Liver (tissue), 9 donors: ENCODE measurements around the gene CCDC134. TPM values are rescaled to one million over a fixed set of nuclear protein-coding genes. Genes with fewer than 3 reads are reported as not detected.

Experiments
- DNase-seq: peaks from one replicate; pipeline ENCODE4 v3.0.0-alpha.2; 2017; ENCODE audit warnings: low spot score
- H3K27ac ChIP-seq, 2 donors: one replicate each; pipeline ENCODE4 v1.7.0; 2013; ENCODE audit warnings: inconsistent platforms in 2 of 2, low read length in 2 of 2, control low read depth in 1 of 2, low read depth in 1 of 2, mild to moderate bottlenecking in 1 of 2
- H3K27me3 ChIP-seq, 4 donors: one replicate each; pipeline versions ENCODE4 v1.6.1 to v1.7.0; 2013; ENCODE audit warnings: low read length in 3 of 4, inconsistent platforms in 1 of 4, mild to moderate bottlenecking in 1 of 4, moderate library complexity in 1 of 4; ENCODE audit not compliant: control insufficient read depth in 4 of 4, insufficient read depth in 4 of 4
- H3K36me3 ChIP-seq, 4 donors: one replicate each; pipeline versions ENCODE4 v1.6.1 to v1.7.0; 2013; ENCODE audit warnings: low read length in 3 of 4, mild to moderate bottlenecking in 3 of 4, low read depth in 1 of 4, moderate library complexity in 1 of 4; ENCODE audit not compliant: control insufficient read depth in 4 of 4, insufficient read depth in 3 of 4
- H3K4me1 ChIP-seq, 4 donors: one replicate each; pipeline versions ENCODE4 v1.6.1 to v1.7.0; 2013; ENCODE audit warnings: low read length in 3 of 4, mild to moderate bottlenecking in 3 of 4, moderate library complexity in 1 of 4; ENCODE audit not compliant: control insufficient read depth in 4 of 4, insufficient read depth in 4 of 4
- H3K4me3 ChIP-seq, 3 donors: one replicate each; pipeline versions ENCODE4 v1.6.1 to v1.7.0; 2013; ENCODE audit warnings: low read length in 3 of 3, control low read depth in 1 of 3, low read depth in 1 of 3, mild to moderate bottlenecking in 1 of 3
- H3K9ac ChIP-seq, 2 donors: one replicate each; pipeline ENCODE4 v1.7.0; 2013; ENCODE audit warnings: low read length in 2 of 2, mild to moderate bottlenecking in 2 of 2, moderate library complexity in 2 of 2, control low read depth in 1 of 2, low read depth in 1 of 2
- H3K9me3 ChIP-seq, 4 donors: one replicate each; pipeline versions ENCODE4 v1.6.1 to v1.7.0; 2013; ENCODE audit warnings: low read length in 3 of 4; ENCODE audit not compliant: control insufficient read depth in 4 of 4
- ATF3 ChIP-seq: IDR thresholded peaks from 2 replicates; pipeline ENCODE4 v1.6.1; 2016; ENCODE audit warnings: antibody characterized with exemption
- EGR1 ChIP-seq, 2 donors: IDR thresholded peaks; 2 replicates each; pipeline ENCODE4 v1.6.1; 2016 to 2018; ENCODE audit warnings: antibody characterized with exemption in 2 of 2, low read depth in 2 of 2
- FOXA2 ChIP-seq: IDR thresholded peaks from 2 replicates; pipeline ENCODE4 v1.6.1; 2016; ENCODE audit warnings: antibody characterized with exemption
- HNF4A ChIP-seq, 2 donors: conservative IDR thresholded peaks; 2 replicates each; pipeline ENCODE4 v1.6.1; 2016; ENCODE audit warnings: antibody characterized with exemption in 2 of 2, mild to moderate bottlenecking in 2 of 2
- HNF4G ChIP-seq: IDR thresholded peaks from 2 replicates; pipeline ENCODE4 v1.6.1; 2016; ENCODE audit warnings: antibody characterized with exemption
- MAX ChIP-seq: IDR thresholded peaks from 2 replicates; pipeline ENCODE4 v1.6.1; 2016; ENCODE audit warnings: antibody characterized with exemption
- NR2F2 ChIP-seq: IDR thresholded peaks from 2 replicates; pipeline ENCODE4 v1.6.1; 2016; ENCODE audit warnings: antibody characterized with exemption
- RAD21 ChIP-seq, 2 donors: IDR thresholded peaks; 2 replicates each; pipeline ENCODE4 v1.6.1; 2016; ENCODE audit warnings: antibody characterized with exemption in 2 of 2, mild to moderate bottlenecking in 2 of 2
- REST ChIP-seq: IDR thresholded peaks from 2 replicates; pipeline ENCODE4 v1.6.1; 2016; ENCODE audit warnings: antibody characterized with exemption, mild to moderate bottlenecking
- RXRA ChIP-seq, 2 donors: IDR thresholded peaks; 2 replicates each; pipeline ENCODE4 v1.6.1; 2017 to 2018; ENCODE audit warnings: antibody characterized with exemption in 2 of 2, mild to moderate bottlenecking in 1 of 2
- YY1 ChIP-seq: IDR thresholded peaks from 2 replicates; pipeline ENCODE4 v1.6.1; 2016; ENCODE audit warnings: antibody characterized with exemption, mild to moderate bottlenecking
- ZBTB33 ChIP-seq: IDR thresholded peaks from 2 replicates; pipeline ENCODE4 v1.6.1; 2016; ENCODE audit warnings: antibody characterized with exemption
- WGBS: extraction: QIAGEN DNeasy Blood & Tissue Kit; methylation state at CpG from one replicate; pipeline ENCODE4 v1.1.7; 2013; 5-methylcytosine and 5-hydroxymethylcytosine counted together
- polyA plus RNA-seq, 2 donors: library from polyadenylated mRNA; stranded (reverse) in 1 of 2; unstranded in 1 of 2; fragments of 200-250 nt in 1 of 2; fragments of >200 nt in 1 of 2; fragmentation: Nextera tagmentation in 1 of 2; extraction: Ambion mirVana in 1 of 2; gene quantifications; one replicate each; pipeline versions ENCODE4 v1.2.1 to v1.2.3, GENCODE V29; 2013 to 2015
- total RNA-seq, 2 donors: library from RNA; depleted of rRNA; stranded (reverse); fragments of >200 nt; gene quantifications; one replicate each; pipeline ENCODE4 v1.2.3, GENCODE V29; 2014
- donor health status: healthy.
- donor health status: healthy.
- donor health status: healthy.
- donor health status: healthy.
- donor health status: healthy.

The CCDC134 gene
- total and polyA plus RNA-seq, 4 donors, result 2.0 to 13.2 (median 6.4) TPM

- H3K4me1 ChIP-seq, result no peaks in the 10 kb centered on the region
- TF ChIP-seq FOXA2, result no peak
- TF ChIP-seq REST, result no peak
- no peak for TF ChIP-seq RAD21 (IDR thresholded peaks at IDR 0.05)
- TF ChIP-seq RXRA (IDR thresholded peaks at IDR 0.05), result no peak
- no peak for TF ChIP-seq YY1
- TF ChIP-seq ZBTB33, result no peak
- TF ChIP-seq HNF4A (conservative IDR thresholded peaks at IDR 0.05), result no peak
- TF ChIP-seq MAX, result no peak
- no peak for TF ChIP-seq NR2F2
- WGBS, result 65% methylated on average over 1 of the region's 1 CpG
- H3K4me3 ChIP-seq, result no peak overlapping the region
- no peaks in the 10 kb centered on the region for H3K36me3 ChIP-seq
- H3K27ac ChIP-seq, result peak overlapping the region in 1 of 2 donors; percentile 31
- no peak for DNase-seq
- no peaks in the 10 kb centered on the region for H3K27me3 ChIP-seq
- H3K9ac ChIP-seq, result peak overlapping the region in 1 of 2 donors; percentile 59
- H3K9me3 ChIP-seq, result no peaks in the 10 kb centered on the region
Measured at GRCh38 chr22:41781507-41781906, 19.0 kb upstream of the CCDC134 start.

GRCh38 chr22:41782316-41782715, 18.2 kb upstream of the CCDC134 start:
- no peak overlapping the region for H3K4me3 ChIP-seq
- H3K27ac ChIP-seq, result no peak overlapping the region
- no peak overlapping the region for H3K9ac ChIP-seq

GRCh38 chr22:41782751-41783150, 17.7 kb upstream of the CCDC134 start:
- no peaks in the 10 kb centered on the region for H3K27me3 ChIP-seq
- H3K4me3 ChIP-seq, result no peak overlapping the region
- H3K36me3 ChIP-seq, result no peaks in the 10 kb centered on the region
- H3K4me1 ChIP-seq, result no peaks in the 10 kb centered on the region
- DNase-seq, result no peak
- H3K9me3 ChIP-seq, result no peaks in the 10 kb centered on the region
- WGBS, result 90% methylated on average over 2 of the region's 2 CpGs
- H3K27ac ChIP-seq, result no peak overlapping the region
- no peak overlapping the region for H3K9ac ChIP-seq
- TF ChIP-seq HNF4G, result no peak
- TF ChIP-seq ATF3, result no peak
- no peak for TF ChIP-seq REST

More at GRCh38 chr22:41782316-41782715, 18.2 kb upstream of the CCDC134 start:
- DNase-seq, result no peak
- H3K36me3 ChIP-seq, result no peaks in the 10 kb centered on the region
- H3K9me3 ChIP-seq, result no peaks in the 10 kb centered on the region
- H3K4me1 ChIP-seq, result no peaks in the 10 kb centered on the region
- 90% methylated on average over 6 of the region's 6 CpGs for WGBS
- TF ChIP-seq EGR1 (IDR thresholded peaks at IDR 0.05; ENCODE audit: low read depth in 2 of 2), result no peak
- H3K27me3 ChIP-seq, result no peaks in the 10 kb centered on the region
